GM12878 (cell line): ENCODE results near the gene PLB1. TPM values are rescaled to one million over a fixed set of nuclear protein-coding genes. Genes with fewer than 3 reads are reported as not detected.
"Not testable (repeated sequence)": the region's sequence is repeated elsewhere in the genome, so short reads cannot be mapped to it uniquely, and the experiment has no call there.

ENCODE experiments used
- ATAC-seq: fragments of 200-7000 bp; cut with Tn5 transposase; 3 replicates; pipeline ENCODE4 v1.9.1; 2020; ENCODE audit warnings: mild to moderate bottlenecking, moderate library complexity
- BruUV-seq: library from RNA; stranded (reverse); fragments of 400-500 nt; replicated peaks from 2 replicates; lab custom pipeline; 2021; lab: Mats Ljungman, UMichigan
- CTCF ChIA-PET: fragments of 300-600 bp; sonication (Branson Sonifier 250); formaldehyde crosslinking; extraction: SDS; loops from one replicate; lab custom pipeline; 2021; ENCODE audit warnings: inconsistent platforms; lab: Yijun Ruan, JAX
- POLR2A ChIA-PET: fragments of 350-600 bp; formaldehyde crosslinking; extraction: SDS; loops from one replicate; lab custom pipeline; 2021; ENCODE audit warnings: inconsistent platforms; lab: Charles Lee
- RAD21 ChIA-PET: fragments of 300-600 bp; sonication (Branson Sonifier 250); formaldehyde crosslinking; loops from one replicate; lab custom pipeline; 2023; ENCODE audit warnings: antibody characterized with exemption; ENCODE audit not compliant: unreplicated experiment; lab: Charles Lee
- SMC1A ChIA-PET: fragments of 300-600 bp; sonication (Branson Sonifier 250); formaldehyde crosslinking; loops from one replicate; lab custom pipeline; 2023; ENCODE audit not compliant: unreplicated experiment, uncharacterized antibody; lab: Charles Lee
- DNase-seq: peaks from one replicate; pipeline ENCODE4 v3.0.0-alpha.2; 2011; ENCODE audit warnings: low read depth, low spot score
- FAIRE-seq: peaks from 3 replicates; lab custom pipeline; 2011; peaks lifted over from hg19 to GRCh38; lab: Jason Lieb, UNC
- H2AFZ ChIP-seq: 2 replicates; pipeline ENCODE4 v1.6.0; 2011; ENCODE audit warnings: low read depth, low read length, control low read depth; ENCODE audit not compliant: control insufficient read depth
- H3K27ac ChIP-seq: 2 replicates; pipeline ENCODE4 v1.5.1; 2011; ENCODE audit warnings: control low read depth; ENCODE audit not compliant: control insufficient read depth, insufficient read depth
- H3K27me3 ChIP-seq, 2 experiments: replicated peaks in 1 of 2; 2 replicates each; pipeline versions ENCODE4 v1.6.0 to v1.6.1; 2011; ENCODE audit warnings: low read length in 1 of 2; ENCODE audit not compliant: control insufficient read depth in 2 of 2, insufficient read depth in 2 of 2
- H3K36me3 ChIP-seq, 2 experiments: 2 replicates each; pipeline ENCODE4 v1.5.1; 2011; ENCODE audit warnings: low read length in 1 of 2; ENCODE audit not compliant: control insufficient read depth in 2 of 2, insufficient read depth in 2 of 2
- H3K4me1 ChIP-seq: 2 replicates; pipeline ENCODE4 v1.6.1; 2011; ENCODE audit warnings: mild to moderate bottlenecking, low read length, moderate library complexity, mixed read lengths; ENCODE audit not compliant: control insufficient read depth, insufficient read depth
- H3K4me2 ChIP-seq: 2 replicates; pipeline ENCODE4 v1.6.0; 2011; ENCODE audit warnings: control low read depth; ENCODE audit not compliant: control insufficient read depth, insufficient read depth
- H3K4me3 ChIP-seq: fragments of 200-600 bp; sonication (generic); 2 replicates; pipeline ENCODE4 v1.5.1; 2016
- H3K79me2 ChIP-seq: 2 replicates; pipeline ENCODE4 v1.6.0; 2011; ENCODE audit warnings: low read length; ENCODE audit not compliant: control insufficient read depth, insufficient read depth
- H3K9ac ChIP-seq: 2 replicates; pipeline ENCODE4 v1.8.0; 2011; ENCODE audit warnings: low read length, control low read depth, mixed read lengths; ENCODE audit not compliant: control insufficient read depth, insufficient read depth
- H3K9me3 ChIP-seq: replicated peaks from 3 replicates; pipeline ENCODE4 v1.5.1; 2011; ENCODE audit warnings: mild to moderate bottlenecking, low read length; ENCODE audit not compliant: control insufficient read depth, insufficient read depth
- H4K20me1 ChIP-seq: 2 replicates; pipeline ENCODE4 v1.6.0; 2011; ENCODE audit not compliant: control insufficient read depth, insufficient read depth
- E2F8 ChIP-seq: fragments of 450-650 bp; IDR thresholded peaks from 2 replicates; pipeline ENCODE4 v1.6.1; 2018; ENCODE audit warnings: mild to moderate bottlenecking, low read depth, moderate library complexity; ENCODE audit not compliant: partially characterized antibody
- LARP7 ChIP-seq: fragments of 450-650 bp; IDR thresholded peaks from 2 replicates; pipeline ENCODE4 v1.6.1; 2017; ENCODE audit warnings: mild to moderate bottlenecking
- NR2F1 ChIP-seq: fragments of 450-650 bp; conservative IDR thresholded peaks from 2 replicates; pipeline ENCODE4 v1.6.1; 2017; ENCODE audit warnings: mild to moderate bottlenecking
- WGBS: methylation state at CpG from one replicate; pipeline ENCODE4 v1.1.6; 2016; ENCODE audit warnings: low lambda C conversion rate; ENCODE audit not compliant: insufficient replicate concordance, insufficient coverage; ENCODE audit errors: missing lambda C conversion rate; 5-methylcytosine and 5-hydroxymethylcytosine counted together
- in situ Hi-C: fragments of 300-500 bp; cut with MboI; formaldehyde crosslinking; loops from 9 replicates; pipeline ENCODE4 v1.14.3; 2018; ENCODE audit warnings: mixed read lengths
- intact Hi-C: fragments of 100-400 bp; cut with micrococcal nuclease; formaldehyde crosslinking; loops from one replicate; pipeline ENCODE4 v1.14.2; 2022; ENCODE audit not compliant: unreplicated experiment
- polyA plus RNA-seq, 11 experiments: library from polyadenylated mRNA; depleted of rRNA in 4 of 11; unstranded in 6 of 11; stranded (reverse) in 5 of 11; fragments of >200 nt; fragmentation: Nextera tagmentation in 4 of 11; fragmentation: Illumina TruSeq in 1 of 11; extraction: Ambion mirVana in 4 of 11; extraction: Trizol in 1 of 11; gene quantifications; 1 replicate in 1 of 11; 2 replicates in 10 of 11; pipeline versions ENCODE4 v1.2.1 to v1.2.3, GENCODE V29; 2011 to 2016; ENCODE audit warnings: inconsistent platforms in 2 of 11, missing spikeins in 2 of 11, low read depth in 1 of 11
- total RNA-seq, 4 experiments: library from RNA; depleted of rRNA in 3 of 4; stranded (reverse); fragments of >200 nt in 3 of 4; fragmentation: Illumina TruSeq in 1 of 4; extraction: Trizol in 1 of 4; gene quantifications; 2 replicates each; pipeline versions ENCODE4 v1.2.1 to v1.2.3, GENCODE V29; 2013 to 2021

The PLB1 gene
- total and polyA plus RNA-seq, 10 of the 15 experiments (the other 5 are each of a cell fraction or from before 2014, with no cell fraction given), result 0.03 to 0.49 (median 0.28) TPM

- no peaks in the 10 kb centered on the region for H3K36me3 ChIP-seq
- in situ Hi-C loops (no loop called here), intact Hi-C loops (no loop called here)
- BruUV-seq, result no TSS peak
- no peak overlapping the region for H3K9ac ChIP-seq
- 40% methylated on average over 10 of the region's 10 CpGs for WGBS
- ChIA-PET RAD21 (no interaction called here), CTCF (interaction anchor here (0.6 to 1.4 kb wide), 2 partner anchors 19 to 760 kb away, joined by 3 to 6 read pairs; no protein-coding TSS in a partner anchor), POLR2A (no interaction called here), SMC1A (interaction anchor here (0.9 kb wide), 1 partner anchor 12 kb away, joined by 3 read pairs; no protein-coding TSS in a partner anchor)
- H3K79me2 ChIP-seq, result no peaks in the 10 kb centered on the region
- no peak overlapping the region for H2AFZ ChIP-seq
- H3K9me3 ChIP-seq, result no peaks in the 10 kb centered on the region
- no peak for TF ChIP-seq LARP7
- no peak for TF ChIP-seq E2F8
- peak; percentile 74 for TF ChIP-seq NR2F1
- no peak overlapping the region for H3K4me3 ChIP-seq
- H4K20me1 ChIP-seq, result no peaks in the 10 kb centered on the region
- no peaks in the 10 kb centered on the region for H3K27me3 ChIP-seq
- no peak; the same call in 2 of the 3 replicates for ATAC-seq
- no peak overlapping the region for H3K4me2 ChIP-seq
- no peak overlapping the region for H3K27ac ChIP-seq
- no peaks in the 10 kb centered on the region for H3K4me1 ChIP-seq
- no peak for FAIRE-seq
- no peak for DNase-seq
Measured at GRCh38 chr2:28547906-28548600, 52.2 kb downstream of the PLB1 start.

GRCh38 chr2:28550345-28550744, 54.5 kb downstream of the PLB1 start:
- H3K4me3 ChIP-seq, H4K20me1 ChIP-seq, H3K79me2 ChIP-seq, SMC1A ChIA-PET, H3K27me3 ChIP-seq, in situ Hi-C loops, H2AFZ ChIP-seq, H3K9ac ChIP-seq, H3K27ac ChIP-seq, FAIRE-seq, CTCF ChIA-PET, H3K36me3 ChIP-seq, POLR2A ChIA-PET, intact Hi-C loops, H3K4me1 ChIP-seq, H3K4me2 ChIP-seq, ATAC-seq, BruUV-seq, DNase-seq, H3K9me3 ChIP-seq: not testable (repeated sequence)
- 41% methylated on average over 8 of the region's 10 CpGs for WGBS
- RAD21 ChIA-PET, result interaction anchor here (0.7 kb wide), 1 partner anchor 1588 kb away, joined by 3 read pairs; no protein-coding TSS in a partner anchor
